HG03432 (cell line): Measurements from ENCODE around the gene RPS27L.

Source experiments
- ATAC-seq: cut with Tn5 transposase; IDR thresholded peaks from one replicate; pipeline ENCODE4 v1.9.1; 2021; ENCODE audit warnings: mild to moderate bottlenecking, moderate library complexity; ENCODE audit not compliant: unreplicated experiment

The RPS27L gene

GRCh38 chr15:63188247-63188925 is 31.1 kb upstream of the RPS27L start:
- ATAC-seq, result no peak

GRCh38 chr15:63187589-63188226 is 30.4 kb upstream of the RPS27L start:
- no peak for ATAC-seq

DNA sequence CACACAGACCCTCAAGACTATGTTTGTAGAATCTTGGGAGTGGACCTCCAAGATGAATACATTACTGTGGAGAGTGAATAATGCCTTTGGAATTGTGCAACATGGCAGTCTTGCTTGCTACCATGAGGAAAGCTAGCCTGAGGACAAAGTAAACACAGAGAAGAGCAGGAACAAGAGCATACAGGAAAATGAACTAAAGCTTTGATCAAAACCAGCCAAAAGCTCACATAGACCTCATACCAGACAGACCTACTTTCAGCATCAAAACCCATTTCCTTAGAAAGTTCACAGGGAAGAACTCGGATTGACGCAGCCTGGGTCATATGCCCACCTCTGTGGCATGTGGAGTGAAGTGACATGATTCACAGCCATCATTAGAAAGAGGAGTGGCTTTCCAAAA is 28.8 kb upstream of the RPS27L start:
- ATAC-seq, result no peak

GRCh38 chr15:63185206-63185605 is 27.9 kb upstream of the RPS27L start:
- no peak for ATAC-seq

GRCh38 chr15:63181648-63182047 is 24.4 kb upstream of the RPS27L start:
- ATAC-seq, result no peak

- ATAC-seq, result no peak
Measured at GRCh38 chr15:63180746-63181145, 23.5 kb upstream of the RPS27L start.

GRCh38 chr15:63178034-63178433 is 20.8 kb upstream of the RPS27L start:
- no peak for ATAC-seq

GRCh38 chr15:63176302-63176701 is 19.0 kb upstream of the RPS27L start:
- no peak for ATAC-seq

DNA sequence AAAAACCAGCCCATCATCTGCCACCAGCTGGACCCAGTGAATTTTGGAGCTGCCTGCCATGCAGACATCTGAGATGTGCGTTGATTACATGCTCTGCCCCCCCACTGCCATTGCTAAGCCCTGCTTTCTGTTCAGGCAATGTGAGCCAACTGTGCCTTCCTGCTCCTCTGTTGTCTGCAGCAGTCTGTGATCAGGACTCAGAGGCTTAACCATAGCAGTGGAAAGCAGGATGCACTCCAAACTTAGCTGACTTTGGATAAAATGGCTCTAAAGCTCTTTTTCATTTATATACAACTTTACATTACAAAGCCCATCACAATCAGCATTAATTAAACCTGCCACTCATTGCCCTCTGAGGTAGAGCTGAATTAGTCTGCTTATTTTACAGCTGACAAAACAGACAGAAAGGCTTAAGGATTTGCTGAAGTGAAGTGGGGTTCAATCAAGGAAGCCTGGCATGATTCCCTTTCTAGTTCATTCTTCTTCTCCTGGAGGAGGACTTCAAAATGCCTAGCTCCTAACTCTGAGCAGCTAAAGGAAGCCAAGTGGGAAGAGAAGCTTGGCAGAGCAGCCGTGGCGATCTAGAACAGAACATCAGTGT is 15.7 kb upstream of the RPS27L start:
- ATAC-seq, result no peak

- ATAC-seq, result no peak
Measured at GRCh38 chr15:63172376-63172775, 15.1 kb upstream of the RPS27L start.

- no peak for ATAC-seq
Measured at GRCh38 chr15:63169788-63170187, 12.5 kb upstream of the RPS27L start.

GRCh38 chr15:63166219-63166618 is 8.9 kb upstream of the RPS27L start:
- ATAC-seq, result no peak

DNA sequence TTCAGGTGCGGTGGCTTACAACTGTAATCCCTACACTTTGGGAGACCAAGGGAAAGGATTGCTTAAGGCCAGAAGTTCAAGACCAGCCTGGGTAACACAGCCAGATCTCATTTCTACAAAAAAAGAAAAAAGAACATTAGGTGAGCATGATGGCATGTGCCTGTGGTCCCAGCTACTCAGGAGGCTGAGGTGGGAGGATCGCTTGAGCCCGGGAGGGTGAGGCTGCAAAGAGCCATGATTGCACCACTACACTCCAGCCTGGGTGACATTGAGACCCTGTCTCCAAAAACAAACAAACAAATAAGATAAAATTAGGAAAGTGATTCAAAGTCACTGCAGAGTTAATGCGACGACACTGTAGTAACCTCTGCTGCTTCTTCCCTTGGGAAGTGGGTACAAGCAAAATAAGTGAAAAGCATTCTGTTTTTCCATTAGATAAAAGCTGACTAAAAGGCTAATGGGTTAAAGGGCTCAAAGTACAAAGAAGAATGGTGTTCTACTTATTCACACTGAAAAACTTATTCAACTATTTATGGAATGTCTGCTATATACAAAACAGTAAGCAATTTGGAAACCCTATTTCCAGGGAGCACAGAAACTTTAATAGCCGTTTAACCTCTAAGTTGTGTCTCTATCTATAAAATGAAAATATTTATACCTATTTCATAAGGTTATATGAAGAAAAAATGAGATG is 8.0 kb upstream of the RPS27L start:
- ATAC-seq, result no peak

DNA sequence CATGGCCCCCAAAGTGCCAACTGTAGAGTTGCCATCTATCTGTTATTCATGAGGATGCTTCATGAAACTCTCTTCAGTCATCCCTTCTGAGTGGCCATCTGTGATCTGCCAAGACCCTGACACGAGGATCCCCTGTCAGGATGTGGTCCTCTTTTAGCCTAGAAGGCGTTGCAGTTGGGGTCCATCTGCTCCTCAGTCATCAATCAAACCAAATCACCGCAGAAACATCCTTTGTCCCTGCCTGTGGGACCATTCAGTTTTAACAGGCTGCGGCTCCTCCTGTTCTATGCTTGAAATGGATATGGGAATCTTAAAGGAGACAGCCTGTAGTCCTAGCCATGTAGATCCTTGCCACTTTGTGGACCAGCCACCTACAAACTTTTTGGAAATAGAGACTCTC is 5.9 kb upstream of the RPS27L start:
- ATAC-seq, result no peak

DNA sequence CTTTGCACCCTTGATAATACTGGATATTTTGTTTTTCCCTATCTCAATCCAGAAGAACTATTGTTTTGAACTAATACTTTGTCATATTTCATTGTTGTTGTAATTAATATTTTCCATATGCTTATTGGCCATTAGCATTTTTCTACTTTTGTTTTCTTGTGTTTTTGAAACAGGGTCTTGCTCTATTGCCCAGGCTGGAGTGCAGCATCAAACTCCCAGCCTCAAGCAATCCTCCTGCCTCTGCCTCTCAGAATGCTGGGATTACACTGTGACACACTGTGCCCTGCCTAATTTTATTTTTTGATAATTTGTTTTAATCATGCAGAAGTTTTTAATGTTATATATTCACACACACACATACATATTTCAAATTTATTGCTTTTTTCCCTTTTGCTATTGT is 3.4 kb upstream of the RPS27L start:
- no peak for ATAC-seq

GRCh38 chr15:63157891-63158431 is 684 bp upstream of the RPS27L start:
- peak; percentile 29 for ATAC-seq

DNA sequence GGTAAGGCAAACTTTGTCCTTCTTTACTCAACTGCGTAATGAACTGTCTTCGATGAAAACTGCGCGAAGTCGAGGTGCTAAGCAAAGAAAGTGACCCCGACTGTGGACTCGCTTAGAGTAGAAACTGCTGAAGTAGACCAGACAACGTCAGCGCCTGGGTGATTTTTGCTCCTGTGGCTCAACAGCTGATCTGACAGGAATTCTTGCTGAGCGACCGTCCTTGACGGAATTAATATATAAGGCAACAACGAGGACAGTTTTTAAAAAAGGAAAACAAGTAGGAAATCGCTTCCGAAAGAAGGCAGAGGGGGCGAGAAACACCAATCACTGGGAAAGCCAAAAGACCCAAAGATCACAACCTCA is 541 bp downstream of the RPS27L start:
- peak; percentile 13 for ATAC-seq

GRCh38 chr15:63156086-63156710 is 1.1 kb downstream of the RPS27L start:
- no peak for ATAC-seq

DNA sequence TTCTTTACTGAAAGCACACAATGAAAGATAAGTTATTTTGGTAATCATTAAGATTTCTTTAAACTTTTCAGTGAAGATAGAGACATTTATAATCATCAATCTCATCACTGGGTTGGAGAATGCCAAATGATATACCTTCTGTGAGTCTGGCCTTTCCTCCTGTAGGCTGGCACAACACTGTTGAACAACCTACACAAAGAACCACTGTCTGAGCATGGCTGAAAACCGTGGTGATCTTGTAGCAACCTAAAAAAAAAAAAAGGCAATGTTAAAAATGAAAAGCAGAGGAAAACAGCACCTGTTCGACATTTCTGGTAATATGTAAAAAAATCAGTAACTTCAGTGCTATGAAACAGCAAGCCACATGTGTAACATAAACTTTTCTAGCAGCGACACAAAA is 1.8 kb downstream of the RPS27L start:
- no peak for ATAC-seq

DNA sequence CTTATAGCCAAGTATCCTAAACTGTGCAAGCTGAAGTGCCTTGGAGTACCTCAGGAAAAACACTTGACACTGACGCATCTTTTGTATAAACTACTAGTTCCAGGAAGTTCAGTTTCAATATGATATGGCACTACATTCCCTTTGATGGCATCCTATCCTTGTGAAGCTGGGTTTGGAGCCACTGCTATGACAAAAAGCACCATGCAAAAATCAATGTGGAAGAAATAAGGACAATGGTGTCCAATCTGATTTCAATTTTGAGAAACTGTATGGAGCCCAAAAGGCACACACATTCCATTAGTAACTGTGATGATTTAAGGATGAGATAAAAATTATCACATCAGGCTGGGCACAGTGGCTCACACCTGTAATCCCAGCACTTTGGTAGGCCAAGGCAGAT is 5.6 kb downstream of the RPS27L start:
- no peak for ATAC-seq

DNA sequence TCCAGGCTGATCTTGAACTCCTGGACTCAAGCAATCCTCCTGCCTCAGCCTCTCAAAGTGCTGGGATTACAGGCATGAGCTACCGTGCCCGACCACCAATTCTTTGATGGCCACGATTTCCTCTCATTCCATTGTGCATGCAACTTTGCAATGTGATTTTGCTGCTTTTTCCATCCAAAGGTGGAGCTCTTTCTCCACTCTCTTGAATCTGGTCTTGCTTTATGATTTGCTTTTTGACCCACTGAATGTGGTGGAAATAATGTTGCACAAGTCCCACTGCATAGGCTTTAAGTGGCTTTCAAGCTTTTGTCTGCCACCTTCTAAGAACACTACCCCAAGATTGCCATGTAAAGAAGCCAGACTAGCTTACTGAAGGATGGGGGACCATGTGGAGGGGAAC is 10.6 kb downstream of the RPS27L start:
- ATAC-seq, result no peak
